ENCODE results near the gene RFC2. TPM values are rescaled to one million over a fixed set of nuclear protein-coding genes. Genes with fewer than 3 reads are reported as not detected.

RFC2 gene
- total RNA-seq, 2 experiments from 2014 or later, result 52.2 to 62.9 TPM

- H3K9me3 Mint-ChIP-seq, result no peaks in the 10 kb centered on the region
- POLR2A ChIA-PET, result no interaction called here
- H3K4me3 Mint-ChIP-seq, result no peak overlapping the region
- no peak for DNase-seq
- no peak overlapping the region for H3K27ac Mint-ChIP-seq
- H3K27me3 Mint-ChIP-seq, result peaks cover 28% of the 10 kb centered on the region
- CTCF ChIA-PET, result interaction anchor here (0.6 to 3.6 kb wide), 2 partner anchors 20 to 37 kb away, joined by 3 to 12 read pairs; no protein-coding TSS in a partner anchor
- H3K36me3 Mint-ChIP-seq (ENCODE audit: low read depth), result no peaks in the 10 kb centered on the region
- H3K4me1 Mint-ChIP-seq, result peaks cover 21% of the 10 kb centered on the region
Measured at GRCh38 chr7:74289659-74290552, 35.7 kb upstream of the RFC2 start.

GRCh38 chr7:74289018-74289658 is 34.9 kb upstream of the RFC2 start, which contains the start of gene CLIP2:
TSS of gene CLIP2 (plus strand) at chr7:74289407. CDS start at chr7:74317547, 28,140 bp downstream.
- Mint-ChIP-seq H3K36me3 (ENCODE audit: low read depth) (no peaks in the 10 kb centered on the region), H3K4me1 (peaks cover 20% of the 10 kb centered on the region), H3K4me3 (peak within 1 kb of the TSS; percentile 61), H3K27ac (peak within 1 kb of the TSS; percentile 37), H3K27me3 (peaks cover 31% of the 10 kb centered on the region), H3K9me3 (no peaks in the 10 kb centered on the region)
- CTCF ChIA-PET, result interaction anchor here (1.0 to 3.6 kb wide), 3 partner anchors 13 to 21 kb away, joined by 3 to 12 read pairs (median 6); no protein-coding TSS in a partner anchor
- peak; percentile 71 for DNase-seq
- POLR2A ChIA-PET, result no interaction called here

- CTCF ChIA-PET, result interaction anchor here (0.6 to 3.6 kb wide), 6 partner anchors 8 to 88 kb away, joined by 3 to 12 read pairs (median 6); no protein-coding TSS in a partner anchor
- no peak for DNase-seq
- peaks cover 15% of the 10 kb centered on the region for H3K4me1 Mint-ChIP-seq
- H3K9me3 Mint-ChIP-seq, result no peaks in the 10 kb centered on the region
- POLR2A ChIA-PET, result interaction anchor here (0.6 kb wide), 1 partner anchor 10 kb away, joined by 7 read pairs; no protein-coding TSS in a partner anchor
- H3K4me3 Mint-ChIP-seq, result peak overlapping the region; percentile 61
- peaks cover 31% of the 10 kb centered on the region for H3K27me3 Mint-ChIP-seq
- H3K36me3 Mint-ChIP-seq (ENCODE audit: low read depth), result no peaks in the 10 kb centered on the region
- peak overlapping the region; percentile 37 for H3K27ac Mint-ChIP-seq
Measured at GRCh38 chr7:74288034-74288881, 34.1 kb upstream of the RFC2 start.

- H3K4me1 Mint-ChIP-seq, result peaks cover 14% of the 10 kb centered on the region
- CTCF ChIA-PET, result interaction anchor here (1.1 to 3.6 kb wide), 3 partner anchors 8 to 81 kb away, joined by 3 to 12 read pairs (median 5); no protein-coding TSS in a partner anchor
- no peak for DNase-seq
Measured at GRCh38 chr7:74287303-74288033, 33.3 kb upstream of the RFC2 start.

GRCh38 chr7:74286131-74286530 is 31.9 kb upstream of the RFC2 start:
- POLR2A ChIA-PET, result no interaction called here
- Mint-ChIP-seq H3K36me3 (ENCODE audit: low read depth) (no peaks in the 10 kb centered on the region), H3K27me3 (peaks cover 25% of the 10 kb centered on the region), H3K27ac (no peak overlapping the region), H3K4me1 (peaks cover 14% of the 10 kb centered on the region), H3K4me3 (no peak overlapping the region), H3K9me3 (no peaks in the 10 kb centered on the region)
- CTCF ChIA-PET, result interaction anchor here (1.1 to 3.6 kb wide), 2 partner anchors 9 to 16 kb away, joined by 3 to 12 read pairs; no protein-coding TSS in a partner anchor
- no peak for DNase-seq

More at GRCh38 chr7:74287303-74288033, 33.3 kb upstream of the RFC2 start:
- Mint-ChIP-seq H3K36me3 (ENCODE audit: low read depth) (no peaks in the 10 kb centered on the region), H3K4me3 (no peak overlapping the region), H3K27me3 (peaks cover 31% of the 10 kb centered on the region), H3K9me3 (no peaks in the 10 kb centered on the region), H3K27ac (peak overlapping the region; percentile 46)
- POLR2A ChIA-PET, result no interaction called here

- no peaks in the 10 kb centered on the region for H3K36me3 Mint-ChIP-seq (ENCODE audit: low read depth)
- H3K9me3 Mint-ChIP-seq, result no peaks in the 10 kb centered on the region
- no peak overlapping the region for H3K27ac Mint-ChIP-seq
- DNase-seq, result no peak
- ChIA-PET CTCF (interaction anchor here (0.8 to 2.1 kb wide), 2 partner anchors 9 to 116 kb away, joined by 3 to 5 read pairs; no protein-coding TSS in a partner anchor), POLR2A (no interaction called here)
- peaks cover 19% of the 10 kb centered on the region for H3K27me3 Mint-ChIP-seq
- H3K4me1 Mint-ChIP-seq, result peaks cover 10% of the 10 kb centered on the region
- no peak overlapping the region for H3K4me3 Mint-ChIP-seq
Measured at GRCh38 chr7:74284781-74285259, 30.6 kb upstream of the RFC2 start.

- no peaks in the 10 kb centered on the region for H3K36me3 Mint-ChIP-seq (ENCODE audit: low read depth)
- no peaks in the 10 kb centered on the region for H3K9me3 Mint-ChIP-seq
- H3K27me3 Mint-ChIP-seq, result peaks cover 18% of the 10 kb centered on the region
- CTCF ChIA-PET, result interaction anchor here (2.1 kb wide), 1 partner anchor 117 kb away, joined by 5 read pairs; no protein-coding TSS in a partner anchor
- peaks cover 9% of the 10 kb centered on the region for H3K4me1 Mint-ChIP-seq
- no peak overlapping the region for H3K4me3 Mint-ChIP-seq
- POLR2A ChIA-PET, result no interaction called here
- no peak overlapping the region for H3K27ac Mint-ChIP-seq
- no peak for DNase-seq
Measured at GRCh38 chr7:74283858-74284447, 29.8 kb upstream of the RFC2 start.

GRCh38 chr7:74282748-74283459 is 28.7 kb upstream of the RFC2 start:
- no peaks in the 10 kb centered on the region for H3K36me3 Mint-ChIP-seq (ENCODE audit: low read depth)
- ChIA-PET CTCF (interaction anchor here (1.1 to 2.1 kb wide), 2 partner anchors 15 to 118 kb away, joined by 3 to 5 read pairs; no protein-coding TSS in a partner anchor), POLR2A (interaction anchor here (0.7 kb wide), 1 partner anchor 11 kb away, joined by 4 read pairs; no protein-coding TSS in a partner anchor)
- no peak for DNase-seq
- H3K4me1 Mint-ChIP-seq, result no peaks in the 10 kb centered on the region
- H3K27ac Mint-ChIP-seq, result no peak overlapping the region
- H3K9me3 Mint-ChIP-seq, result no peaks in the 10 kb centered on the region
- peaks cover 8% of the 10 kb centered on the region for H3K27me3 Mint-ChIP-seq
- no peak overlapping the region for H3K4me3 Mint-ChIP-seq

GRCh38 chr7:74280985-74281384 is 26.8 kb upstream of the RFC2 start:
- H3K36me3 Mint-ChIP-seq (ENCODE audit: low read depth), result no peaks in the 10 kb centered on the region
- peaks cover 3% of the 10 kb centered on the region for H3K27me3 Mint-ChIP-seq
- no peak overlapping the region for H3K27ac Mint-ChIP-seq
- POLR2A ChIA-PET, result no interaction called here
- CTCF ChIA-PET, result interaction anchor here (0.8 kb wide), 1 partner anchor 59 kb away, joined by 3 read pairs; no protein-coding TSS in a partner anchor
- H3K9me3 Mint-ChIP-seq, result no peaks in the 10 kb centered on the region
- no peak for DNase-seq
- H3K4me1 Mint-ChIP-seq, result no peaks in the 10 kb centered on the region
- no peak overlapping the region for H3K4me3 Mint-ChIP-seq

GRCh38 chr7:74277636-74278035 is 23.4 kb upstream of the RFC2 start:
- ChIA-PET POLR2A (no interaction called here), CTCF (interaction anchor here (0.7 to 1.3 kb wide), 2 partner anchors 17 to 361 kb away, joined by 3 read pairs; no protein-coding TSS in a partner anchor)
- Mint-ChIP-seq H3K4me1 (peaks cover 3% of the 10 kb centered on the region), H3K27ac (no peak overlapping the region), H3K27me3 (no peaks in the 10 kb centered on the region), H3K4me3 (no peak overlapping the region), H3K36me3 (ENCODE audit: low read depth) (no peaks in the 10 kb centered on the region), H3K9me3 (no peaks in the 10 kb centered on the region)
- no peak for DNase-seq

Data from activated CD4-positive, alpha-beta T cell treated with anti-CD3 and anti-CD28 coated beads, Interleukin-2, amount 10 ng/mL, durations not matched to agents 7 days and 5 days (primary cell).